Uterus (tissue), 2 donors: ENCODE measurements around the gene FAM229A.
A peak's percentile ranks its signal among the peaks of the same experiment; 100 is the strongest.

ENCODE experiments used
- CTCF ChIP-seq, 4 experiments: fragments of 200-600 bp in 2 of 4; fragments of 450-650 bp in 2 of 4; sonication (generic) in 2 of 4; IDR thresholded peaks; one replicate each; pipeline ENCODE4 v1.5.1; 2016 to 2019; ENCODE audit warnings: antibody characterized with exemption in 4 of 4, mild to moderate bottlenecking in 2 of 4, moderate library complexity in 1 of 4
- POLR2A ChIP-seq, 2 donors: fragments of 450-650 bp; IDR thresholded peaks; one replicate each; pipeline ENCODE4 v1.6.1; 2016; ENCODE audit warnings: antibody characterized with exemption in 2 of 2, mild to moderate bottlenecking in 1 of 2, moderate library complexity in 1 of 2

GRCh38 chr1:32361674-32362473 lies 411 bp downstream of the FAM229A start:
- TF ChIP-seq CTCF (IDR thresholded peaks at IDR 0.05) (peak; percentile 46 to 66 (median 60)), POLR2A (IDR thresholded peaks at IDR 0.05) (peak in 1 of 2 donors; percentile 12)
